HG03045 (cell line): ENCODE data around the gene IGFN1.

Source experiments
- ATAC-seq: cut with Tn5 transposase; IDR thresholded peaks from one replicate; pipeline ENCODE4 v1.9.1; 2021; ENCODE audit warnings: mild to moderate bottlenecking, moderate library complexity; ENCODE audit not compliant: unreplicated experiment

IGFN1 gene

GRCh38 chr1:201190624-201191051 lies at the start of gene IGFN1:
TSS of gene IGFN1 (plus strand) at chr1:201190824. CDS start at chr1:201193294, 2,470 bp downstream.
- ATAC-seq: no peak

DNA sequence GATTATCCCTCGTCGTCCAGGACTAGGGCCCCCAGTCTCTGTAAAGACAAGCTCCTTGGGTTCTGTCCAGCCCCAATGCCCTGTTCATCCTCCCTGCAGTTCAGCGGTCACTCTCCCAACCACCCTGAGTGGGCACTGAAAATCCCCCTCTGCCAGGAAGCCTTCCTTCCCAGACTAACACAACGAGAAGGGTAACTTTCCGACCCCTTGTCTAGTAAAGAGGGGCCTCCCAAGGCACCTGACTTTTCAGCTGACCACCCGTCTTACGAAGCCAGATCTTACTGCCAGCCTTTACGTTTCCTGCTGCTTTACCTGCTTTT lies 49.7 kb upstream of the IGFN1 start:
- no peak for ATAC-seq

GRCh38 chr1:201141418-201141817 lies 49.2 kb upstream of the IGFN1 start:
- no peak for ATAC-seq

DNA sequence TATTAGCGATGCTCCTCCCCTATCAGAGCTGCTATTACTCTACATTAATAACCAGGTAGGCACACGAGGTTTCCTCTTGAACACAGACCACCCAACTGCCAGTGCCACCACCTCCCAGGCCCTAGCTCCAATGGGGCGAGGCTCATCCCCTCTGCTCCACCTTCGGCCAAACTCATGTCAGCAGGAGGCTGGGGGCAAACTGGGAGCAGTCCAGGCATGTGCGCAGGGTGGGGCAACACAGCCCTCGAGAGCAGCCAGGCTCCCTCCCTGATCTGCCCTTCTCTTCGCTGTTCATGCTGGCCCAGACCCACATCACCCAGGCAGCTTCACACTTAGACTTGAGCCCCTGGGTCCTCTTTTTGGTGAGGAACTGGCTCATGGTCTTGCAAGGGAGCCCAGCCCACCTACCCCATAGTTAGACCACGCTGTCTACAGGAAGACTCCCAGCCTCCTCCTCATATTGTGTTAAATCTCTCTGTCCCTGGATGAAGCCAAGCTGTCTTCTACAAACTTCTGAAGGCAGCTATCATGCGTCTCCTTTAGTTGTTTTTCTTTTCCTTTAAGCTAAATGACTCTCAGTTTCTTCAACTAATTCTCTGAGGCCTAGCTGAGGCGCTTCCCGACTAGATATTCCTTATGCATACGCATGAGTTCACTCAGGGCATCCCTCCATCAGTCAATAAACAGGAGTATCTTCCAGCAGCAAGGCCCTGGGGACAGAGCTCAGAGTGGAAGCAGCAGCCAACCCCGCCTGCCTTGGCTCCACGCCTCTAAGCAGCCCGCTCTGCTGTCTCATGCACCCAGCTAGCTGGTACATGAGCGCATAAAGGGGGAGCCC lies 48.4 kb upstream of the IGFN1 start:
- no peak for ATAC-seq

DNA sequence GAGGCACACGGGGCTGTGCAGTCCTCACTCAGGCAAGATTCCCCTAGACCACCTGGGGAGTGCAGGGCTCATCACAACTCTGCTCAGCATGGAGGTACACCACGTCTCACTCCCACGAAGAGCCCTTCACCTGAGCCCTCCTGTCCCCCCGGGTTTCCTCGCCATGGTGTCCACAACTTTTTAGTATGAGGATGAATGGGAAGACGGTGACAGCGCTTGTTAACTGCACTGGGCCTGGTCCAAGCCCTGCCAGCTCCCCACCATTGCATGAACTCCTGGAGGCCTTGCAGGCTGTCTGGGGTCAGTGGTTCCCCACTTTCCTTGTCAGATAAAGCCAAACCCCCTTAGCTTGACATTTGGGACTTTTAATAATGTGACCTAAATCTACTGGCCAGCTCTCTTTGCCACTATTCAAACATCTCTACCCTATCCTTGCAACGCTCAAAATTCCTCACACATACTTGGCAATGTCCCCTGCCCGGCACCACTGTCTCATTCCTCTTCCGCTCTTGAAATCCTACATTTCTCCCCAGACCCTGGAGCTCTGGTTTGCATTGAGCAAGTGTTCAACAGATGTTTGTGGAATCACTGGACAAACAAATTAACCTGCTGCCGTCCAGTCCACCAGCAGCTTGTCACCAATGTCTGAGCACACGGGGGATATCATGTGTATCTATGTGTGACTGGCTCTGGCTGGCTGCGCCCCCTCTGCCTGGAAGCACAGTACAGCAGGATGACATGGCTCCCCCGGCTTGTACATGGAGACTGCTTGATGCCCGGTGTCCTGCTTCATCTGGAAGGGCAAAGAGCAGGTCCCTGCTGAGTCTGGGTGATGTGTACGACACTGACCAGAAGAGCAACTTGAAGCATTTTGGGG lies 47.5 kb upstream of the IGFN1 start:
- ATAC-seq: no peak

GRCh38 chr1:201143726-201144635 lies 46.6 kb upstream of the IGFN1 start:
- no peak for ATAC-seq

- ATAC-seq: no peak
These were observed 45.9 kb upstream of the IGFN1 start for GRCh38 chr1:201144701-201145100.

GRCh38 chr1:201145132-201145531 lies 45.5 kb upstream of the IGFN1 start:
- ATAC-seq: no peak

GRCh38 chr1:201145816-201146215 lies 44.8 kb upstream of the IGFN1 start:
- ATAC-seq: no peak

DNA sequence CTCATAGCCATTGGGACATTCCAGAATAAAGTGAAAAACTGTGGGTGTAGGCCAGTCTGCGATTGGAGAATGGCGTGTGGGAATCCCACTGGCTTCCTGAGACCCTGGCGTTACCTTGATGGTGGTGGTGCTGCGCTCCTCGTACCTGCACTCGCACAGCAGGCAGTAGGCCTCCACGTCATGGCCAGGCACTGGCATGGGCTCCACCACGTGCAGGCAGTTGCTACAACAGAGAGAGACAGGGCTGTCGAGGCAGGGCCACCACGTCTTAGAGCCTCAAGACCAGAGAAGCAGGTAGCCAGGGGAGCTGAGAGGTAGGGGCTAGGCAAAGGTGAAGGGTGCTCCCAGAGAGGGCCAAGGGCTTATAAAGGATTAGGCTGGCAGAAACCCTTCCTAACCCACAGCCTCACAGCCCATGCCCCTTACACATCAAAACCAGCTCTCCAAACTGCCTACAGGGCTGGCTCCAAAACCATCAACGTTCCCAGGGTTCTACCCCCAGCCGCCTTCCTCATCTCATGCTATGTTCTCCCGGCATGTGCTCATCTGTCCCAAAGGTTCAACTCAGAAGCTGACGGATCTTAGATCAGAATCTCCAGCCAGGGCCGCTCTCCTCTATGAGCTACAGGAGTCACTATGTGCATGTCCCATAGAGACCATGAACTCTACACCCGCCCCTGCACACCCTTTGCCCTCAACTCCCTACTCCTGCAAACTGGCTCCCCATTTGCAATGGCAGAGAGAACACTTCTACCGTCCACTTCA lies 43.8 kb upstream of the IGFN1 start:
- ATAC-seq: no peak

DNA sequence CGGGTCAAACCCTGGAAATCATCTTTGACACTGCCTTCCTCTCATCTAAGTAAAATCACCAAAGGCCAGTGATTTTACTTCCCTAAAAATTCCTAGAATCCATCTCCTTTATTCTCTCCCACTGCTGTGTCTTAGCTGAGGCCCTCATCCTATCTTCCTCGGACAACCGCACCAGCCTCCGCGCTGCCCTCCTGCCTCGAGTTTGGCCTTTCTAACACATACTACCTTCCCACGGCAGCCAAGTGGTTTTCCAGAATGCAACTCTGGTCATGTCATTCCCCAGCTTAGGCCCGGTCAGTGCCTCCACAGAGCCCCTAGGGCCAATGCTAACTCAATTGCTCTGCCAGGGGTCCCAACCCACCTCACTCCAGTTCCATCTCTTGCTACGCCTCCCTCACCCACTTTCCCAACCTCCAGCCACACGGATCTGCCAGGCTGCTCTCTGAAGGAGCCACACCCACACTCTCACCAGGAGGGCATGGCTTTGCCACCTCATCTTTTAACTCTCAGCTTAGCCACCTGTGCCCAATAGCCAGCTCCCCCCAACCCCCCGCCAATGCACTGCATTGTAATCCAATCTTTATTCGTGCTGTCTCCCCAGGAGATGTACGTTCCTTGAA lies 43.1 kb upstream of the IGFN1 start:
- no peak for ATAC-seq

GRCh38 chr1:201149400-201149799 lies 41.2 kb upstream of the IGFN1 start:
- ATAC-seq: no peak

DNA sequence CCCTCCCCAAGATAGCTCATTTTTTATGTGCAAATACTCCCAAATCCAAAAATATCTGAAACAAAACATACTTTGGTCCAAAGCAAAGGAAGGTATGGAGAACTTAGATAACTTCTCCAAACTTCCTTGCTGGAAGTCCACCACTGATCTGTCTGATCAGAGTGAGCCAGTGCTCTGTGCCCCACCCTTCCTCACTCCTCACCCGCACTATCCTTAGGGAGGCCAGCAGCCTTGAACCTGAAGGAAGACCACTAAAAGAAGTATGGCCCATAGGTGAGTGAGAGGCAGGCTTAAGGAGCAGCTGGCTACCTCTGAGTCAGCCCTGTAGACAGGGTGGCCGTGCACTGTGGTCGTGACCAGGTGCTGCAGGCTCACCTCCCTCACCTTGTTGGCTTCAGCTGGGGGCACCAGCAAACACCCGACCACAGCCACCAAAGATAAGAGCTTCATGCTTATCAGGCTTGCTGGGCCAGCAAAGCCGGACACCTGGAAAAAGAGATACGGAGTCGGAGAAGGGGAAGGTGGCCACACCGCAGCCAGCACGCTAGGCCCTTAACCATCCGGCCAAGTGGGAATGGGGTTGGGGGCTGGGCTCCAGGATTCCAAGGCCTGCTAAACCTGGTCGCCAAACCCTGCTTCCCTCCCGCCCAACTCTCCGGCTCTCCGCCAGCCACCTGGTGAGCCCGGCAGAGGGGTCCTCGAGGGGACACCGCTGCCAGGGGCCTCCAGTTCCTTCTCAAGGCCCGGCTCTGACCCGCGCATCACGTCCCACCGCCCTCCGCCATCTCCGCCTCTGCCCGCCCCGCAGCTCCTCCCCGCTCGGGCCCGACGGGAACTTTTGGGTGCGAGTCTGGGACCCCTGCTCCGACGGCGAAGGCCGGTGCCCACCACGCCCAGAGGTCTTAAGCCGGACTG lies 36.9 kb upstream of the IGFN1 start:
- ATAC-seq: peak; percentile 79

- peak; percentile 94 for ATAC-seq
These were observed 36.0 kb upstream of the IGFN1 start, which contains the start of gene TMEM9 for GRCh38 chr1:201154389-201155165. TSS of gene TMEM9 (minus strand) at chr1:201154474. CDS start at chr1:201153923, 551 bp downstream.

DNA sequence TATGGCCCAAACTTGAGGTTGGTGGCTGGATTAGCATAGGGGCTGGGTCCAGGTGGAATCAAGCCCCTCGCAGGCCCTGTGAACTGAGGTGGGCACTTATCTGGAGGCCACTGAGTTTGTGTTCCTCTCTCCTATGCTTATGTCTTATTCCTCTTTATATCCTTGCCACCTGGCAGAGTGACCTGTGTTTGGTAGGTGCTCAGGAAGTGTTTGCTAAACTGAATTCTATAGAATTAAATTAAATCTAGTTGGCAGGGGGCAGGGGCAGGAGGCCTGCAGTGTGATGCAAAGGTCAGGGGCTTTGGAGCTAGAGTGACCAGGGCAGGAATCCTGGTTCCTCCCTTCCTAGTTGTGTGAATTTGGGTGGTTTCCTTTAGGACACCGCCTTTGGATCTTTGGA lies 35.3 kb upstream of the IGFN1 start:
- ATAC-seq: no peak

DNA sequence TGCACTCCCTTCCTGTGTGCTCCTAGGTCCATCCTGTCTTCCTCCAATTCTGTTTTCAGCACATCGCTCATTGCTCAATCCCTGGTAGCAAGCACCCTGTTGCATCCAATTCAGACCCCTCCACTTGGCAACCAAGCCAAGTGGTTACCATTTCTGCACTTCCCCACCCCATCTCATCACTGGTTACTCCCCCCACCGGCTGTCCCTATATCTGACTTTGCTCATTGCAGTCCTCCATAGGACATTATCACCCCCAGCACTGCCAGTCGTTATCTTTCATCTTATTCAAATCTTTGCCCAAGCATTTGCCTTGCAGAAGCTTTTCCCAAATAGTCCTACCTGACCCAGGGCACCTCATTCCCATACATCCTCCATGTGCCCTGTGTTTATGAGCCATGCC lies 34.3 kb upstream of the IGFN1 start:
- no peak for ATAC-seq

DNA sequence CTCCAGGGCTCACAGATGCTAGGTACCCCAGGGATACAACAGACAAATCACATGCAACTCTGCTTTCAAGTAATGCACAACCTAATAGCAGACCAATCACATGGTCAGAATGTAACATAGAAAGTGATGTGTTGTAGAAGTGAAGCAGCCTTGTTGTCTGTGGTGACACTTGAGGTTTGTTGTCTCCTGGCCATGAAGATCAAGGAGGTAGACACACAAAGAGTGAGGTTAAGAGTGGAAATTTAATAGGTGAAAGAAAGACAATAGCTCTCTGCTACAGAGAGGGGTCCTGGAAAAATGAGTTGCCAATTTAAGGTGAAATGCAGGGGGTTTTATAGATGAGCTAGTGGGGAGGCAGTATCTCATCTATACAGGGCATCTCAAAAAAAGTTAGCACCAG lies 33.8 kb upstream of the IGFN1 start:
- ATAC-seq: no peak

DNA sequence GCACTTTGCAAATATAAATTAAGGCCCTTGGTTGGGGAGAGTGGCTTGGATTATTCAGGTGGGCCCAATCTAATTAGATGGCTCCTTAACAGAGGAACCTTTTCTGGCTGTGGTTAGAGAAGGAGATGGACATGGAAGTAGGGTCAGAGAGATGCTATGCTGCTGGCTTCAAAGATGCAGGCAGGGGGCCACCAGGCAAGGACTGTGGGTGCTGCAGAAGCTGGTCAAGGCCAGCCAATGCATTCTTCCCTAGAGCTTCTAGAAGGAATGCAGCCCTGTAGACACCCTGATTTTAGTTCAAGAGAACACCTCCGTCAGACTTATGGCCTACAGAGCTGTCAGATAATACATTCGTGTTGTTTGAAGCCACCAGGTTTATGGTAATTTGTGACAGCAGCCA lies 32.7 kb upstream of the IGFN1 start:
- no peak for ATAC-seq
